A549 (cell line): Measurements from ENCODE around the gene CXCL14. TPM values are rescaled to one million over a fixed set of nuclear protein-coding genes. Genes with fewer than 3 reads are reported as not detected.

Experiments used
- ATAC-seq, 2 experiments: fragments of 200-7000 bp in 1 of 2; fragments of >200 bp in 1 of 2; cut with Nextera tagmentation in 1 of 2; cut with Tn5 transposase in 1 of 2; 3 replicates each; pipeline versions ENCODE4 v1.8.0 to v1.9.1; 2018 to 2020; ENCODE audit warnings: mild to moderate bottlenecking in 1 of 2, moderate library complexity in 1 of 2
- CTCF ChIA-PET: fragments of 300-600 bp; sonication (Branson Sonifier 250); formaldehyde crosslinking; extraction: SDS; loops from one replicate; lab custom pipeline; 2021; ENCODE audit warnings: antibody characterized with exemption, inconsistent platforms; lab: Yijun Ruan, JAX
- POLR2A ChIA-PET: fragments of 350-600 bp; formaldehyde crosslinking; extraction: SDS; loops from one replicate; lab custom pipeline; 2021; ENCODE audit warnings: antibody characterized with exemption, inconsistent platforms; lab: Yijun Ruan, JAX
- DNase-seq, 2 experiments: peaks; one replicate each; pipeline versions ENCODE4 v3.0.0 to v3.0.0-alpha.2; 2011 to 2016; ENCODE audit warnings: low read depth in 1 of 2, low spot score in 1 of 2
- FAIRE-seq: peaks from 2 replicates; lab custom pipeline; 2011; peaks lifted over from hg19 to GRCh38; lab: Jason Lieb, UNC
- H3K27ac ChIP-seq, 2 experiments: fragments of >200 bp; sonication (Bioruptor Twin); formaldehyde crosslinking; 3 replicates each; pipeline ENCODE4 v1.5.1; 2016 to 2017
- H3K4me1 ChIP-seq: fragments of >200 bp; sonication (Bioruptor Twin); formaldehyde crosslinking; 3 replicates; pipeline ENCODE4 v1.6.1; 2016
- H3K4me2 ChIP-seq: fragments of >200 bp; sonication (Bioruptor Twin); formaldehyde crosslinking; 3 replicates; pipeline ENCODE4 v1.6.1; 2016
- H3K4me3 ChIP-seq: fragments of >200 bp; sonication (Bioruptor Twin); formaldehyde crosslinking; 3 replicates; pipeline ENCODE4 v1.5.1; 2016
- H3K9me3 ChIP-seq: fragments of >200 bp; sonication (Bioruptor Twin); formaldehyde crosslinking; 3 replicates; pipeline ENCODE4 v1.6.1; 2016
- CBX8 ChIP-seq: fragments of 200-600 bp; sonication (generic); IDR thresholded peaks from 2 replicates; pipeline ENCODE4 v1.6.1; 2016
- CEBPB ChIP-seq, 2 experiments: fragments of >200 bp in 1 of 2; sonication (Bioruptor Twin) in 1 of 2; formaldehyde crosslinking in 1 of 2; IDR thresholded peaks; 2 replicates each; pipeline ENCODE4 v1.6.1; 2012 to 2016
- CTCF ChIP-seq: fragments of >200 bp; sonication (Bioruptor Twin); formaldehyde crosslinking; IDR thresholded peaks from 3 replicates; pipeline ENCODE4 v1.5.1; 2016
- E2F6 ChIP-seq: IDR thresholded peaks from 2 replicates; pipeline ENCODE4 v1.6.1; 2012; ENCODE audit warnings: low read depth, borderline replicate concordance
- ELK1 ChIP-seq: fragments of 150-350 bp; IDR thresholded peaks from 2 replicates; pipeline ENCODE4 v1.6.1; 2014; ENCODE audit warnings: low read depth, mild to moderate bottlenecking, low read length
- EP300 ChIP-seq, 2 experiments: fragments of >200 bp; sonication (Bioruptor Twin); formaldehyde crosslinking; IDR thresholded peaks; 2 replicates in 1 of 2; 3 replicates in 1 of 2; pipeline ENCODE4 v1.6.1; 2016 to 2017
- FOXS1 ChIP-seq: fragments of 250-450 bp; sonication (Bioruptor Pico); IDR thresholded peaks from 2 replicates; pipeline ENCODE4 v1.5.0; 2020; ENCODE audit warnings: mild to moderate bottlenecking, moderate library complexity
- GATA3 ChIP-seq: IDR thresholded peaks from 2 replicates; pipeline ENCODE4 v1.6.1; 2012; ENCODE audit warnings: borderline replicate concordance
- HDAC2 ChIP-seq: fragments of 200-600 bp; sonication (generic); IDR thresholded peaks from 2 replicates; pipeline ENCODE4 v1.6.1; 2016
- HEYL ChIP-seq: fragments of 250-450 bp; sonication (Bioruptor Pico); IDR thresholded peaks from 2 replicates; pipeline ENCODE4 v1.8.0; 2021; ENCODE audit warnings: mild to moderate bottlenecking, moderate library complexity
- HOXA7 ChIP-seq: fragments of 250-450 bp; sonication (Bioruptor Pico); IDR thresholded peaks from 2 replicates; pipeline ENCODE4 v1.5.0; 2020; ENCODE audit warnings: mild to moderate bottlenecking, moderate library complexity
- HOXB13 ChIP-seq: fragments of 250-450 bp; sonication (Bioruptor Pico); IDR thresholded peaks from 2 replicates; pipeline ENCODE4 v1.5.0; 2020; ENCODE audit warnings: low read depth, mild to moderate bottlenecking, moderate library complexity
- JUN ChIP-seq, 2 experiments: fragments of >200 bp; sonication (Bioruptor Twin); formaldehyde crosslinking; IDR thresholded peaks; 2 replicates in 1 of 2; 3 replicates in 1 of 2; pipeline ENCODE4 v1.6.1; 2016 to 2017
- MAZ ChIP-seq: fragments of 150-350 bp; IDR thresholded peaks from 2 replicates; pipeline ENCODE4 v1.6.1; 2014; ENCODE audit warnings: antibody characterized with exemption, low read depth, low read length, borderline replicate concordance
- NFE2L2 ChIP-seq: fragments of 150-350 bp; conservative IDR thresholded peaks from 2 replicates; pipeline ENCODE4 v1.6.1; 2014; ENCODE audit warnings: low read length
- NPAS2 ChIP-seq: fragments of 250-450 bp; sonication (Bioruptor Pico); IDR thresholded peaks from 2 replicates; pipeline ENCODE4 v1.8.0; 2022; ENCODE audit warnings: mild to moderate bottlenecking, moderate library complexity, borderline replicate concordance
- POLR2A ChIP-seq: IDR thresholded peaks from 2 replicates; pipeline ENCODE4 v1.6.1; 2012; ENCODE audit warnings: mild to moderate bottlenecking, low read length
- POLR2AphosphoS2 ChIP-seq: conservative IDR thresholded peaks from 2 replicates; pipeline ENCODE4 v1.6.1; 2012; ENCODE audit warnings: low read length, improper control_type of control experiment, inconsistent platforms
- RAD21 ChIP-seq, 2 experiments: fragments of >200 bp in 1 of 2; sonication (Bioruptor Twin) in 1 of 2; formaldehyde crosslinking in 1 of 2; IDR thresholded peaks in 1 of 2; conservative IDR thresholded peaks in 1 of 2; 2 replicates in 1 of 2; 3 replicates in 1 of 2; pipeline ENCODE4 v1.6.1; 2012 to 2018; ENCODE audit warnings: inconsistent platforms in 1 of 2
- RCOR1 ChIP-seq: fragments of 150-350 bp; IDR thresholded peaks from 2 replicates; pipeline ENCODE4 v1.6.1; 2014; ENCODE audit warnings: antibody characterized with exemption, low read length, low read depth
- RFX5 ChIP-seq: fragments of 450-650 bp; IDR thresholded peaks from 2 replicates; pipeline ENCODE4 v1.7.1; 2014; ENCODE audit warnings: antibody characterized with exemption, mild to moderate bottlenecking, moderate library complexity
- RNF2 ChIP-seq: fragments of 200-600 bp; sonication (generic); IDR thresholded peaks from 2 replicates; pipeline ENCODE4 v1.6.1; 2016; ENCODE audit warnings: low read depth, mild to moderate bottlenecking, antibody characterized with exemption, moderate library complexity, borderline replicate concordance
- SMC3 ChIP-seq: fragments of >200 bp; sonication (Bioruptor Twin); formaldehyde crosslinking; IDR thresholded peaks from 3 replicates; pipeline ENCODE4 v1.6.1; 2018; ENCODE audit warnings: inconsistent platforms
- SREBF2 ChIP-seq: fragments of 450-650 bp; IDR thresholded peaks from 2 replicates; pipeline ENCODE4 v1.6.1; 2014; ENCODE audit warnings: mild to moderate bottlenecking, moderate library complexity
- TFCP2L1 ChIP-seq: fragments of 250-450 bp; sonication (Bioruptor Pico); IDR thresholded peaks from 2 replicates; pipeline ENCODE4 v1.5.0; 2021; ENCODE audit warnings: mild to moderate bottlenecking
- ZFP36 ChIP-seq: fragments of 450-650 bp; IDR thresholded peaks from 2 replicates; pipeline ENCODE4 v1.6.1; 2014; ENCODE audit warnings: borderline replicate concordance; ENCODE audit not compliant: partially characterized antibody
- ZSCAN20 ChIP-seq: fragments of 250-450 bp; sonication (Bioruptor Pico); IDR thresholded peaks from 2 replicates; pipeline ENCODE4 v1.8.0; 2022; ENCODE audit warnings: mild to moderate bottlenecking, moderate library complexity
- WGBS: methylation state at CpG from one replicate; pipeline ENCODE4 v1.1.6; 2017; ENCODE audit errors: missing lambda C conversion rate; 5-methylcytosine and 5-hydroxymethylcytosine counted together
- polyA plus RNA-seq, 4 experiments: library from polyadenylated mRNA; depleted of rRNA in 3 of 4; stranded (reverse); fragments of >200 nt; fragmentation: RNase III in 1 of 4; extraction: RNeasy Plus Mini Kit Qiagen cat#74134 plus additional on column Dnase treatment in 1 of 4; gene quantifications; 2 replicates in 3 of 4; 3 replicates in 1 of 4; pipeline ENCODE4 v1.2.3, GENCODE V29; 2011 to 2017

The CXCL14 gene
- polyA plus RNA-seq, 2 of the 4 experiments (the other 2 are of a cell fraction): 0.12 TPM; not detected in 1

- TF ChIP-seq ELK1: no peak
- TF ChIP-seq NFE2L2: no peak
Measured at GRCh38 chr5:135543485-135544304, 35.1 kb downstream of the CXCL14 start (continued).

GRCh38 chr5:135543001-135543484 is 35.7 kb downstream of the CXCL14 start:
- DNase-seq (no peak), FAIRE-seq (no peak), ATAC-seq (no peak)
- Histone ChIP-seq H3K4me3 (peak overlapping the region; percentile 42), H3K9me3 (no peaks in the 10 kb centered on the region), H3K4me1 (no peaks in the 10 kb centered on the region), H3K4me2 (peak overlapping the region; percentile 88), H3K27ac (no peak overlapping the region)
- ChIA-PET POLR2A (no interaction called here), CTCF (interaction anchor here (1.2 to 2.4 kb wide), 5 partner anchors 9 to 81 kb away, joined by 3 to 12 read pairs (median 9); no protein-coding TSS in a partner anchor)
- TF ChIP-seq HOXB13 (CRISPR knock-in tag) (no peak), EP300 (IDR thresholded peaks at IDR 0.05) (no peak), CBX8 (no peak), NPAS2 (CRISPR knock-in tag) (no peak), ZFP36 (no peak), HDAC2 (no peak), RCOR1 (no peak), RNF2 (no peak), JUN (IDR thresholded peaks at IDR 0.05) (no peak), TFCP2L1 (CRISPR knock-in tag) (no peak), POLR2AphosphoS2 (no peak), HOXA7 (CRISPR knock-in tag) (no peak), POLR2A (no peak), CEBPB (IDR thresholded peaks at IDR 0.05) (no peak), CTCF (no peak), HEYL (CRISPR knock-in tag) (no peak)
- 82% methylated on average over 5 of the region's 5 CpGs for WGBS

GRCh38 chr5:135541807-135542502 is 36.8 kb downstream of the CXCL14 start:
- H3K9me3 ChIP-seq: peaks cover 10% of the 10 kb centered on the region; the same call in 2 of the 3 replicates
- ATAC-seq (no peak), DNase-seq (no peak)
- H3K4me3 ChIP-seq: no peak overlapping the region
- POLR2A ChIA-PET: no interaction called here
- no peaks in the 10 kb centered on the region for H3K4me1 ChIP-seq
- H3K27ac ChIP-seq: no peak overlapping the region
- H3K4me2 ChIP-seq: no peak overlapping the region
- TF ChIP-seq RFX5: no peak
- no peak for TF ChIP-seq ZFP36
- no peak for TF ChIP-seq ZSCAN20
- no peak for TF ChIP-seq RAD21 (conservative IDR thresholded peaks at IDR 0.05 in 1 of 2, IDR thresholded peaks at IDR 0.05 in 1 of 2)
- TF ChIP-seq FOXS1 (CRISPR knock-in tag): no peak
- TF ChIP-seq SMC3: no peak
- no peak for TF ChIP-seq SREBF2
- no peak for TF ChIP-seq GATA3
- no peak for TF ChIP-seq ELK1
- TF ChIP-seq NPAS2 (CRISPR knock-in tag): no peak
- TF ChIP-seq CTCF: no peak
- TF ChIP-seq MAZ: no peak
- no peak for TF ChIP-seq E2F6
- TF ChIP-seq, all 56 proteins: peak for 0
- CTCF ChIA-PET: interaction anchor here (1.0 to 3.0 kb wide), 10 partner anchors 8 to 85 kb away, joined by 3 to 28 read pairs (median 8); no protein-coding TSS in a partner anchor
- WGBS: 53% methylated on average over 11 of the region's 11 CpGs
- FAIRE-seq: no peak
